CD4-positive, alpha-beta T cell treated with Interleukin-21 for 1 hour (primary cell): Measurements from ENCODE around the gene KCNJ2.

Source experiments
- DNase-seq: peaks from one replicate; pipeline ENCODE4 v3.0.0-alpha.2; 2020

KCNJ2 gene

DNA sequence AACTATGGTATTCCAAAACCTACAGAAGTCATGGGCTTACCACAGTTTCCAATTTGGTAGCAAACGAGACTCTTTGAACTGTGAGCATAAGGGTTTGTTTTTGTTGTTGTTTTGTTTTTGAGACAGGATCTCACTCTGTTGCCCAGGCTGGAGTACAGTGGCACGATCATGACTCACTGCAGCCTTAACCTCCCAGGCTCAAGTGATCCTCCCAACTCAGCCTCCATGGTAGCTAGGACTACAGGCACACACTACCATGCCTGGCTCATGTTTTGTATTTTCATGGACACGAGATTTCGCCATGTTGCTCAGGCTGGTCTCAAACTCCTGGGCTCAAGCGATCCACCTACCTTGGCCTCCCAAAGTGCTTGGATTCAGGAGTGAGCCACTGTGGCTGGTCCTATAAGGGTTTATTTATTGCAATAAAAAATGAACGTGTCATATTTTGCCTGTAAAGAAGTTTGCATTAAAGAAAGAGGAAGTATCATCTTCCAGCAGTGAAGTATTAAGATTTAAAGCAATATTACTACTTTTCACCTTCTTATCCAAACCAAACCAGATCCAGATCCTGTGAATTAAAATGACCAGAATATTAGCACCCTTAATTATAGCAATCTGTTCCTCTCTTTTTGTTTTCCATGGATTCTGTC lies 37.2 kb downstream of the KCNJ2 start:
- DNase-seq: no peak

GRCh38 chr17:70207184-70207583 lies 37.9 kb downstream of the KCNJ2 start:
- DNase-seq: no peak

GRCh38 chr17:70208080-70208794 lies 38.9 kb downstream of the KCNJ2 start:
- no peak for DNase-seq

GRCh38 chr17:70208825-70209555 lies 39.7 kb downstream of the KCNJ2 start:
- DNase-seq: no peak

DNA sequence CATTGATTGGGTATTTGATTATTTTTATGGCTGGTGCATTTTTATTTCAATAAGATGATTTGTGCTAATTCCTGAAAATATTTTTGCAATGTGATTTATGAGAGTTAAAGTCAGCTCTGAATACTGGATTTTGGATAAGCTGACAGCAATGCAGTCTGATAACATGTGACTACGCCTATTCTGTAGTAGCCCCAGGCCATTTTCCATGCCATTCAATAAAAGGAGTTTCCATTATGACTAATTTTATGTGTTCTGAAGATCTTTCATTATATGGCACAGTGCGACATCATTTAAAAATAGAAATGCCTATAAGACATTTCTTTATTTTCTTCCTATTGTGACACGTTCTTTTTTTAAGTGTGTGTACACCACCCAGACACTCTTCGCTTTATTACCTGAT lies 46.3 kb downstream of the KCNJ2 start:
- DNase-seq: no peak

DNA sequence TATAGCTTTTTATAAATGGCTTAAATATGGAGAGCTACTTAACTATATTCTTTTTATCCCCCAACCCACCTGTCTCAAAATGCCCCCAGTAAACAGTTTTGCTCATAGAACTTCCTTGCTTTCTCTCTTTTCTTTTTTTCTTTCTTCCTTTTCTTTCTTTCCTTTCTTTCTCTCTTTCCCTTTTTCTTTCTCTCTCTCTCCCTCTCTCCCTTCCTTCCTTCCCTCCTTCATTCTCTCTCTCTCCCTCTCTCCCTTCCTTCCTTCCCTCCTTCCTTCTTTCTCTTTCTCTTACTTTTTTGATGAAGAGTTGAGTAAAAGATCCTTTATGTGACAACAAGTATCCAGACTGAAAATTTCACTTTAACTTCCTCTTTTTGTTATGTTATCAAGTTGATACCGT lies 48.2 kb downstream of the KCNJ2 start:
- no peak for DNase-seq

GRCh38 chr17:70225276-70225675 lies 55.9 kb downstream of the KCNJ2 start:
- no peak for DNase-seq
